ENCODE results near the gene BRIP1.

- TF ChIP-seq ZSCAN30 (tag by site-specific recombination; IDR thresholded peaks at IDR 0.05) (no peak), GFI1B (tag by site-specific recombination; IDR thresholded peaks at IDR 0.05) (no peak), CTCF (tag by site-specific recombination; IDR thresholded peaks at IDR 0.05) (no peak), AEBP2 (tag by site-specific recombination; IDR thresholded peaks at IDR 0.05; ENCODE audit: borderline replicate concordance) (no peak)
Measured at GRCh38 chr17:61848896-61849295, 14.4 kb downstream of the BRIP1 start.
